NCI-H2171 (cell line): ENCODE data around the gene PGGT1B.
"Not testable (repeated sequence)": the region's sequence is repeated elsewhere in the genome, so short reads cannot be mapped to it uniquely, and the experiment has no call there.

Experiments used
- DNase-seq: peaks from one replicate; lab custom pipeline; 2025; lab: John Stamatoyannopoulos, UW

Gene PGGT1B

GRCh38 chr5:115257981-115258380 is 4.7 kb downstream of the PGGT1B start:
- no peak for DNase-seq

- not testable (repeated sequence) for DNase-seq
Observed at GRCh38 chr5:115249379-115249778, 13.3 kb downstream of the PGGT1B start.

GRCh38 chr5:115246361-115246991 is 16.2 kb downstream of the PGGT1B start:
- DNase-seq, result no peak

GRCh38 chr5:115243412-115243811 is 19.3 kb downstream of the PGGT1B start:
- DNase-seq, result no peak

- no peak for DNase-seq
Observed at GRCh38 chr5:115241881-115242642, 20.6 kb downstream of the PGGT1B start.

GRCh38 chr5:115237066-115237465 is 25.6 kb downstream of the PGGT1B start:
- DNase-seq, result no peak

- DNase-seq, result no peak
Observed at GRCh38 chr5:115236599-115236998, 26.1 kb downstream of the PGGT1B start.

- no peak for DNase-seq
Observed at GRCh38 chr5:115231598-115231997, 31.1 kb downstream of the PGGT1B start.

GRCh38 chr5:115229606-115230005 is 33.1 kb downstream of the PGGT1B start:
- no peak for DNase-seq

GRCh38 chr5:115227281-115227680 is 35.4 kb downstream of the PGGT1B start:
- DNase-seq, result no peak

- DNase-seq, result no peak
Observed at GRCh38 chr5:115214541-115214940, 48.1 kb downstream of the PGGT1B start.

GRCh38 chr5:115209279-115209678 is 53.4 kb downstream of the PGGT1B start:
- no peak for DNase-seq

- DNase-seq, result no peak
Observed at GRCh38 chr5:115202952-115203351, 59.7 kb downstream of the PGGT1B start.

GRCh38 chr5:115196161-115196560 is 66.5 kb downstream of the PGGT1B start:
- DNase-seq, result no peak

- DNase-seq, result no peak
Observed at GRCh38 chr5:115194676-115195075, 68.0 kb downstream of the PGGT1B start.

- DNase-seq, result no peak
Observed at GRCh38 chr5:115193295-115193694, 69.4 kb downstream of the PGGT1B start.

- no peak for DNase-seq
Observed at GRCh38 chr5:115192098-115192497, 70.6 kb downstream of the PGGT1B start.

- DNase-seq, result no peak
Observed at GRCh38 chr5:115191474-115192031, 71.1 kb downstream of the PGGT1B start.

GRCh38 chr5:115190388-115190787 is 72.3 kb downstream of the PGGT1B start:
- no peak for DNase-seq

- DNase-seq, result no peak
Observed at GRCh38 chr5:115189866-115190265, 72.8 kb downstream of the PGGT1B start.

- DNase-seq, result no peak
Observed at GRCh38 chr5:115186794-115187193, 75.9 kb downstream of the PGGT1B start.

- no peak for DNase-seq
Observed at GRCh38 chr5:115184770-115185169, 77.9 kb downstream of the PGGT1B start.

- no peak for DNase-seq
Observed at GRCh38 chr5:115181757-115182156, 80.9 kb downstream of the PGGT1B start.
